ENCODE results near the gene NANS. TPM values are rescaled to one million over a fixed set of nuclear protein-coding genes. Genes with fewer than 3 reads are reported as not detected.
"Not testable (repeated sequence)": the region's sequence is repeated elsewhere in the genome, so short reads cannot be mapped to it uniquely, and the experiment has no call there.

Gene NANS
- total and polyA plus RNA-seq, 4 donors: 23.4 to 55.4 (median 42.8) TPM

DNA sequence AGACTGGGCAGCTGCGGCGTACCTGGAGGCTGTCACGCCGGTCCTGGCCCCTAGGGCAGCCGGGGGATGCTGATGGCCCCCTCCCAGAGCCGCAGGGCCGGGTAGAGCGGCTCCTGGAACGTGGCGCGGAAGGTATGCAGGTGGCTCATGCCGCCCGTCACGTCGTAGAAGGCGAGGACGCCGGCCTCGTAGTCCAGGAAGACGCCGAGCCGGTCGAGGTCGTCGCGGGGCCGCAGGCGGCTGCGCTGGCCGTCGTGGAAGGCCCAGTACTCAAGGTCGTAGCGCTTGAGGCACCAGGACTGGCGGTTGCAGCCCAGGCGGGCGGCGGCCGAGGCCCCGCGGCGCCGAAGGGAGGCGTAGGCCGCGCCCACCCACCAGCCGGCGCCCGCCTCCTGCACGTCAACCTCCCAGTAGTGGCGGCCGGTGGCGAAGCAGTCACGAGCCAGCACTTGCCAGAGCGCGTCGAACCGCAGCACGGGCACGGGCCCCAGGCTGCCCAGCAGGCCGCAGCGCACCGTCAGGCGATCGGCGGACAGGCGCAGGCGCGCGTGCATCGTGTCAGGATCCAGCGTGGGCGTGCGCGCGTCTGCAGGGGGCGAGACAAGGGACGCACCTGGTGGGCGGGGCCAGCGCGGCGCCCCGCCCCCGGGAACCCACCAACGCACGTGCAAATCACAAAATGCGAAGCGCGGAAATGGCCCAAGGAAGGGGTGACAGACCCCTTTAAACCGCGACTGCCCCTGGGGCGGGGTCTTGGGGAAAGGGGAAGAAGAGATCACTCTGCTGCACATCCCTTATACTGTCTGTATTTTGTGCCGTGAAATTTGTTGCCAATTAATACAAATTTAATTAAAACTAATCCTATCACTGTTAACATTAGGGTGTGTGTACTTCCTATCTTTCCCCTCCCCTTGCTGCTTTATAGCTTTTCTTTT, 31.2 kb downstream of the NANS start:
- 73% methylated on average over 92 of the region's 92 CpGs for WGBS

GRCh38 chr9:98090674-98091073, 34.1 kb downstream of the NANS start:
- H3K9me3 ChIP-seq (ENCODE audit: control insufficient read depth in 4 of 4, low read length in 3 of 4); H3K27me3 ChIP-seq (ENCODE audit: control insufficient read depth in 4 of 4, insufficient read depth in 4 of 4, low read length in 3 of 4); DNase-seq (ENCODE audit: low spot score); H3K9ac ChIP-seq (ENCODE audit: low read depth in 1 of 2, low read length in 2 of 2); H3K27ac ChIP-seq (ENCODE audit: low read depth in 1 of 2, low read length in 2 of 2); H3K4me3 ChIP-seq (ENCODE audit: low read depth in 1 of 3, low read length in 3 of 3); H3K4me1 ChIP-seq (ENCODE audit: control insufficient read depth in 4 of 4, insufficient read depth in 4 of 4, low read length in 3 of 4): not testable (repeated sequence)
- peaks cover 5 to 23% (median 8%) of the 10 kb centered on the region in 4 donors for H3K36me3 ChIP-seq (ENCODE audit: control insufficient read depth in 4 of 4, insufficient read depth in 3 of 4, low read depth in 1 of 4, low read length in 3 of 4)
- 96% methylated on average over 3 of the region's 3 CpGs for WGBS

More for the DNA sequence above, 31.2 kb downstream of the NANS start:
- no peak overlapping the region for H3K27ac ChIP-seq (ENCODE audit: low read depth in 1 of 2, low read length in 2 of 2)
- no peaks in the 10 kb centered on the region for H3K9me3 ChIP-seq (ENCODE audit: control insufficient read depth in 4 of 4, low read length in 3 of 4)
- H3K27me3 ChIP-seq (ENCODE audit: control insufficient read depth in 4 of 4, insufficient read depth in 4 of 4, low read length in 3 of 4): no peaks in the 10 kb centered on the region
- no peak overlapping the region for H3K4me3 ChIP-seq (ENCODE audit: low read depth in 1 of 3, low read length in 3 of 3)
- peaks cover 3 to 10% (median 6%) of the 10 kb centered on the region in 4 donors for H3K36me3 ChIP-seq (ENCODE audit: control insufficient read depth in 4 of 4, insufficient read depth in 3 of 4, low read depth in 1 of 4, low read length in 3 of 4)
- no peak overlapping the region for H3K9ac ChIP-seq (ENCODE audit: low read depth in 1 of 2, low read length in 2 of 2)
- TF ChIP-seq TAF1 (conservative IDR thresholded peaks at IDR 0.05) (no peak), HNF4G (IDR thresholded peaks at IDR 0.05) (no peak), JUND (IDR thresholded peaks at IDR 0.05) (no peak), FOXA1 (IDR thresholded peaks at IDR 0.05) (no peak), CTCF (IDR thresholded peaks at IDR 0.05; ENCODE audit: low read depth, low read length, missing input control) (no peak)
- H3K4me1 ChIP-seq (ENCODE audit: control insufficient read depth in 4 of 4, insufficient read depth in 4 of 4, low read length in 3 of 4): peaks cover 2 to 11% (median 9%) of the 10 kb centered on the region in 4 donors
- peak; percentile 67 for DNase-seq (ENCODE audit: low spot score)

DNA sequence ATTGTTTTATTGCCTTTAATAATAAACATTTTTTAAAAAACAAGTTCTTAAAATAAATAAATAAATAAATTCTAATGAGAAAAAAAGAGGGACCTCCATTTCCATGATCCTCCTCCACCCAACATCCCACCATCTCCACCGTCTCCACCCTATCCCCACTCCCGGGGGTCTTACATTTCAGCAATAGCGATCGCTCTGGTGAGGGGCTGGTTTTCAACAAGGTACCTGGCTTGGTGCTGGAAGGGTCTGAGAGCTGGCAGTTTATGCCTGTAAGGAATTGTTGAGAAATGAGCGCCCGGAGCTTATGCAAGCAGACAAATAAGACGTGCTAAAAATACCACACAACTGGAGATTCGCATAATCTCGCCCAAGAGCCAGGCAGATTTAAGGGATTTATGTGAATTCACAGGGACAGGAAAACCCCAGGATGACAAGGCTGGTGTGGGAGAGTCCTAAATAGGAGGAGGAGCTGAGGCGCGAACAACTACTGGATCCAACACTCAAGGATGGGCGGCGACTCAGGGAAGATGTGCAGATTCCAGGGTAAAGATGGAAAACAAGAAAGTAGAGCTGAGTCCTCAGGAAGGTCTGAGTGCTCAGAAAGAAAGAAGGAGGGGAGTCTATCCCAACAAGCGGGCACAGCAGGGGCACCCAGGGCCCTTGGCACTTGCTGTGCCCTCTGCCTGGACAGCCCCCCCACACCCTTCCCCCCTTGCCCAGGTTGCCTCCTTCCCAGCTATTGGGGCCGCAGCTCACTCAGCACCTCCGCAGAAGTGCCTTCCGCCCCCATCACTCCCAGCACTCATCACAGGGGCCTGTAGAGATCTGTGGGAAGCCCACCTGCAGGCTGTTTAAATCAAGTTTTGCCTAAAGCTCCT, 35.4 kb downstream of the NANS start:
- Histone ChIP-seq H3K9me3 (ENCODE audit: control insufficient read depth in 4 of 4, low read length in 3 of 4) (no peaks in the 10 kb centered on the region), H3K4me3 (ENCODE audit: low read depth in 1 of 3, low read length in 3 of 3) (no peak overlapping the region), H3K27me3 (ENCODE audit: control insufficient read depth in 4 of 4, insufficient read depth in 4 of 4, low read length in 3 of 4) (no peaks in the 10 kb centered on the region), H3K36me3 (ENCODE audit: control insufficient read depth in 4 of 4, insufficient read depth in 3 of 4, low read depth in 1 of 4, low read length in 3 of 4) (peaks cover 7 to 26% (median 10%) of the 10 kb centered on the region in 4 donors), H3K4me1 (ENCODE audit: control insufficient read depth in 4 of 4, insufficient read depth in 4 of 4, low read length in 3 of 4) (peaks cover 0 to 2% (median 0%) of the 10 kb centered on the region in 4 donors), H3K9ac (ENCODE audit: low read depth in 1 of 2, low read length in 2 of 2) (no peak overlapping the region), H3K27ac (ENCODE audit: low read depth in 1 of 2, low read length in 2 of 2) (no peak overlapping the region)
- no peak for TF ChIP-seq YY1 (IDR thresholded peaks at IDR 0.05)
- no peak for TF ChIP-seq FOXA1 (IDR thresholded peaks at IDR 0.05)
- WGBS: 91% methylated on average over 17 of the region's 17 CpGs
- no peak for DNase-seq (ENCODE audit: low spot score)

DNA sequence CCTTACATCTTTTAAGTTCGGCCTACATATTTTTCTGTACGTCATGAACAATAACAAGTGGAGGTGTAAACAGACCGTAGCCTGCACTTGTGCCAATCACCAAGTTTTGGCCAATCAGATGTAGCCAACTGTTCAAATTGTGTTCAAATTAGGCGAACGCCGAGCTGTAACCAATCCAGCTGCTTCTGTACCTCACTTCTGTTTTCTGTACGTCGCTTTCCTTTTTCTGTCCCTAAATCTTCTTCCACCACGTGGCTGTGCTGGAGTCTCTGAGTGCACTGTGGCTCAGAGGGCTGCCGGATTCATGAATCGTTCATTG, 36.0 kb downstream of the NANS start:
- no peak overlapping the region for H3K9ac ChIP-seq (ENCODE audit: low read depth in 1 of 2, low read length in 2 of 2)
- peaks cover 7 to 24% (median 11%) of the 10 kb centered on the region in 4 donors for H3K36me3 ChIP-seq (ENCODE audit: control insufficient read depth in 4 of 4, insufficient read depth in 3 of 4, low read depth in 1 of 4, low read length in 3 of 4)
- H3K9me3 ChIP-seq (ENCODE audit: control insufficient read depth in 4 of 4, low read length in 3 of 4): no peaks in the 10 kb centered on the region
- WGBS: 90% methylated on average over 11 of the region's 11 CpGs
- H3K27ac ChIP-seq (ENCODE audit: low read depth in 1 of 2, low read length in 2 of 2): no peak overlapping the region
- no peaks in the 10 kb centered on the region for H3K27me3 ChIP-seq (ENCODE audit: control insufficient read depth in 4 of 4, insufficient read depth in 4 of 4, low read length in 3 of 4)
- DNase-seq (ENCODE audit: low spot score): no peak
- H3K4me3 ChIP-seq (ENCODE audit: low read depth in 1 of 3, low read length in 3 of 3): no peak overlapping the region
- no peak for TF ChIP-seq FOXA1 (IDR thresholded peaks at IDR 0.05)
- TF ChIP-seq RXRA (IDR thresholded peaks at IDR 0.05): no peak
- TF ChIP-seq RAD21 (IDR thresholded peaks at IDR 0.05): no peak
- no peak for TF ChIP-seq NR2F2 (IDR thresholded peaks at IDR 0.05)
- no peak for TF ChIP-seq EGR1 (IDR thresholded peaks at IDR 0.05; ENCODE audit: low read depth in 2 of 2)
- TF ChIP-seq FOXA2 (IDR thresholded peaks at IDR 0.05): no peak
- TF ChIP-seq YY1 (IDR thresholded peaks at IDR 0.05): no peak
- TF ChIP-seq HNF4A (conservative IDR thresholded peaks at IDR 0.05): no peak
- no peak for TF ChIP-seq TAF1 (conservative IDR thresholded peaks at IDR 0.05)
- peaks cover 0 to 5% (median 3%) of the 10 kb centered on the region in 4 donors for H3K4me1 ChIP-seq (ENCODE audit: control insufficient read depth in 4 of 4, insufficient read depth in 4 of 4, low read length in 3 of 4)
